HG03060 (cell line): ENCODE results near the gene DOCK4.

Experiments
- ATAC-seq: cut with Tn5 transposase; IDR thresholded peaks from one replicate; pipeline ENCODE4 v1.9.1; 2021; ENCODE audit warnings: low read depth, moderate number of reproducible peaks; ENCODE audit not compliant: unreplicated experiment

The DOCK4 gene

GRCh38 chr7:112084520-112084971, 121.7 kb downstream of the DOCK4 start:
- ATAC-seq, result peak; percentile 36

- no peak for ATAC-seq
Measured at GRCh38 chr7:112083776-112084355, 122.3 kb downstream of the DOCK4 start.

GRCh38 chr7:112082306-112082705, 123.9 kb downstream of the DOCK4 start:
- ATAC-seq, result no peak

GRCh38 chr7:112081778-112082177, 124.4 kb downstream of the DOCK4 start:
- ATAC-seq, result no peak

GRCh38 chr7:112080978-112081377, 125.2 kb downstream of the DOCK4 start:
- peak; percentile 16 for ATAC-seq

- peak; percentile 93 for ATAC-seq
Measured at GRCh38 chr7:112080441-112080840, 125.8 kb downstream of the DOCK4 start.

- ATAC-seq, result no peak
Measured at GRCh38 chr7:112079673-112080072, 126.5 kb downstream of the DOCK4 start.

GRCh38 chr7:112079122-112079521, 127.1 kb downstream of the DOCK4 start:
- no peak for ATAC-seq

- no peak for ATAC-seq
Measured at GRCh38 chr7:112076324-112076723, 129.9 kb downstream of the DOCK4 start.

- no peak for ATAC-seq
Measured at GRCh38 chr7:112074464-112074863, 131.7 kb downstream of the DOCK4 start.

- no peak for ATAC-seq
Measured at GRCh38 chr7:112073530-112073929, 132.7 kb downstream of the DOCK4 start.

GRCh38 chr7:112072541-112073245, 133.5 kb downstream of the DOCK4 start:
- ATAC-seq, result no peak

- ATAC-seq, result no peak
Measured at GRCh38 chr7:112071856-112072255, 134.3 kb downstream of the DOCK4 start.

- no peak for ATAC-seq
Measured at GRCh38 chr7:112070674-112071256, 135.4 kb downstream of the DOCK4 start.

- ATAC-seq, result no peak
Measured at GRCh38 chr7:112069879-112070321, 136.3 kb downstream of the DOCK4 start.

GRCh38 chr7:112068967-112069366, 137.2 kb downstream of the DOCK4 start:
- ATAC-seq, result no peak

- ATAC-seq, result no peak
Measured at GRCh38 chr7:112067632-112068540, 138.3 kb downstream of the DOCK4 start.

- no peak for ATAC-seq
Measured at GRCh38 chr7:112067200-112067599, 139.0 kb downstream of the DOCK4 start.

- ATAC-seq, result no peak
Measured at GRCh38 chr7:112065758-112066157, 140.4 kb downstream of the DOCK4 start.

- no peak for ATAC-seq
Measured at GRCh38 chr7:112064627-112065385, 141.4 kb downstream of the DOCK4 start.
